HG03095 (cell line): ENCODE results near the gene UGCG.
"Not testable (repeated sequence)": the region's sequence is repeated elsewhere in the genome, so short reads cannot be mapped to it uniquely, and the experiment has no call there.

Experiments used
- ATAC-seq: cut with Tn5 transposase; IDR thresholded peaks from one replicate; pipeline ENCODE4 v1.9.1; 2021; ENCODE audit warnings: moderate library complexity; ENCODE audit not compliant: unreplicated experiment

Gene UGCG

GRCh38 chr9:111895996-111896941 lies at the start of gene UGCG:
Gene UGCG (plus strand): TSS chr9:111896814. CDS start chr9:111897216, 402 bp downstream.
- peak; percentile 81 for ATAC-seq

DNA sequence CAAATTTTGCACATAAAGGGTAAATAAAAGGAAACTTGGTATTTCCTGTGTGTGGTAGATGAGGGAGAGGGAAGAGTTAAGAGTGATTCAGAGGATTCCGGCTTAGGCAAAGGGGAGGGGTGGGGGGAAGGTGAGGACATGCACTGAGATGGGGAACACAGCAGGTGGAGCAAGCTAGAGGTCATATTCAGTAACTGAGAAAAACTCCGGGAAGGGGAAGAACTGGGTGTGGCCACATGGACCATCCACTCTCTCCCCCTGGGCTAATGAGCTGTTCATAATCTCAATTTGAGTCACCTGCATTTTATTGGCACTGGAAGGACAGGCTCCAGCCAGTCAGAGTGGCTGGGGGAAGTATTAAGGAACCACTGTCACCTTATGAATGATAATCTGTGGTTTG lies 45.1 kb upstream of the UGCG start:
- no peak for ATAC-seq

DNA sequence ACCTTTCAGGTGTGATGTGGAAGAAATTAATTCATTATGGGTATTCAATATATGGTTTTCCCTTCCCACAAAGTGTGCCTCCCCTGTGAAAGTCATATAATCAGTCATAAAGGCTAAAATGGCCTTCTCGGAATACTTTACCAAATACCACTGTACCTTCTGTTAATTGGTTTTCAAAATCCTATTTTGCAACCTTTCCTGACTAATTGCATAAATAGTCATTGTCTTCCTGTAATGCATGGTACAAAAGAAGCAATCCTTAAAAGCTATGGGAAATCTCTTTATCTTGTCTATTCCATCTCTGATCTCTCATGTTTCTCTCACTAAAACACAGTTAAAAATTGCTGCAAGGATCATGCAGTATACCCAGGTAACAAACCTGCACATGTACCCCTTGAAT lies 44.3 kb upstream of the UGCG start:
- ATAC-seq, result no peak

DNA sequence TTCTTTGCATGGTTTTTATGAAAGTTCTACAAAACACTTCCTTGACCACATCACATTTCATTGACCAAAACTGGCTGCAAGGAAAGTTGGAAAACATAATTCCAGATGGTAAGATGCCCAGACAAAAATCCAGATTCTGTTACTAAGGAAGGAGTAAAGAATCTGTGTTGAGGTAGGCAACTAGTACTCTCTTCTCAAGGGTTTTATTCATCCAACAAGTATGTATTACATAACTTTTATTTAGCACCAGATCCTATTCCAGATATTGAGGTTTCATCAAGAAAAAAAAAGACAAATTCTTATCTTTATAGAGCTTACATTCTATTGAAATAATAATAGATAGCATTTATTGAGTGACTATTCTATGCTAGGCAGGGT lies 43.2 kb upstream of the UGCG start:
- no peak for ATAC-seq

GRCh38 chr9:111854799-111855198 lies 41.8 kb upstream of the UGCG start:
- no peak for ATAC-seq

GRCh38 chr9:111857555-111858211 lies 38.9 kb upstream of the UGCG start:
- no peak for ATAC-seq

DNA sequence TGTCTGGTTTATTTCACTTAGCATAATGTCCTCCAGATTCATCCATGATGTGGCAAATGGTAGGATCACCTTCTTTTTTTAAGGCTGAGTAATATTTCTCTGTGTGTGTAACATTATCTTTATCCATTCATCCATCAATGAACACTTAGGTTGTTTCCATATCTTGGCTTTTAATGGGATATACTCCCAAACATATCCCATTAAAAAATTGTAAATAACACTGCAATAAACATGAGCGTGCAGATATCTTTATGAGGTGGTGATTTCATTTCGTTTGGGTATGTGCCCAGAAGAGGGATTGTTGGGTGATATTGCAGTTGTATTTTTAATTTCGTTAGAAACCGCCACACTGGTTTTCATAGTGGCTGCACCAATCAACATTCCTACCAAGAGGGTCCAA lies 36.2 kb upstream of the UGCG start:
- ATAC-seq, result no peak

DNA sequence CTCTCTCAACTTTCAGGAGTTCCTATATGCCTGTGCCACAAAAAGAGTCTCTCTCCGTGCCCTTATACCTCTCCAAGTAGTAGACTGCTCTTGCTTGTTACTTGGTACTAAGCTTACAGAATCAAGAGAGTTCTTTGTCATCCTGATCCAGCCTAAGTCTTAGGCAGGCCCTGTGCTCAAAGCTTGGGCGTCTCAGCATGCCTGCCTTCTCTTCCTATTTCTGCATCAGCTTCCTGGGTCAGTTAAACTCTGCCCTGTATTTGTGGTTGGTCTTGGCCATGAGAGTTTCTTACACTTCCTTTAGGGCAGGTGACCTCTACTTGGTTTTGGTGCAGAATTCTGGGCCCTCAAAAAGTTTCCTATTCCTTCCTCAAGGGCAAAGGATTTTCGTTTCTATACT lies 33.0 kb upstream of the UGCG start:
- ATAC-seq, result no peak

DNA sequence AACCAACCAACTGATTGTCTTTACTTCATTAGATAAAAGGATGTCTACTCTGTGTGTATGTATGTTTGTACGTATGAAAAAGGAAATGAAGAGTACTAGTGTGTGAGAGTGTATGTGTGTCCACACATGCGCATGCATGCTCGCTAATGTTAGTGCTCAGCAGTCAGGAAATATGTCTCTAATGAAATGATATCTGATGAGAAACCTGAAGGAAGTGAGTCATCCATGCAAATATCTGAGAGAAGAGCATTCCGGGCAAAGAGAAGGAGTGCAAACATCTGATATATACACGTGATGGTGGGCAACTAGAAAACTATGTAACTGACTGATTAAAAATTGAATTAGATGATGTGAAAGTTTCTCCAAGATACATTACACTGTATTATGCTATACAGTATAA lies 29.6 kb upstream of the UGCG start:
- no peak for ATAC-seq

GRCh38 chr9:111868475-111868874 lies 28.1 kb upstream of the UGCG start:
- ATAC-seq, result no peak

DNA sequence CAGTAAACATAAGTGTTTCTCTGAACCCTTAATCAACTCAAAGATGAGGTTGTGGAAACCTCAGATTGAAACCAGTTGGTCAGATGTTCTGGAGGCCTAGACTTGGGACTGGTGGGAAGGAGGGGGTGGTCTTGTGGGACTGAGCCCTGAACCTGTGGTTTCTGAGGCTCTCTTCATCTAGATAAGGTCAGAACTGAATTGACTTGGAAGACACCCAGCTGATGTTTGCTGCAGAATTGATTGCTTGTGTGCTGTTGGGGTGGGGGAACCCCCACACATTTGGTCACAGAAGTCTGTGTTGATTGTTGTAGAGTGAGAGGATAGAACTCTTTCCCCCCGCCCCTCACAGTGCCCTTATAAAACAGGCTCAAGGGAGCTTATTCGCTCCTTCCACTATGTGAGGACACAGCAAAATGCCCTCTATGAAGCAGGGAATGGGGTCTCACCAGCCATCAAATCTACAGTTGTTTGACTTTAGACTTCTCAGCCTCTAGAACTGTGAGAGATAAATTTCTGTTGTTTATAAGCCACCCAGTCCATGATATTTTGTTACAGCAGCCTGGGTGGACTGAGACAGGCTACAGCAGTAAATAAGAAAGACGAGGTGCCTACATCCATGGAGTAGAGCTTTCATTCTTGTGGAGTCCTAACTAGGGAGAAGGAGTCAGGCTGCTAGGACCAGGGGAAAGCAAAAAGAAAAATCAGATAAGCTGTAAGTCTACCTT lies 25.7 kb upstream of the UGCG start:
- peak; percentile 44 for ATAC-seq

DNA sequence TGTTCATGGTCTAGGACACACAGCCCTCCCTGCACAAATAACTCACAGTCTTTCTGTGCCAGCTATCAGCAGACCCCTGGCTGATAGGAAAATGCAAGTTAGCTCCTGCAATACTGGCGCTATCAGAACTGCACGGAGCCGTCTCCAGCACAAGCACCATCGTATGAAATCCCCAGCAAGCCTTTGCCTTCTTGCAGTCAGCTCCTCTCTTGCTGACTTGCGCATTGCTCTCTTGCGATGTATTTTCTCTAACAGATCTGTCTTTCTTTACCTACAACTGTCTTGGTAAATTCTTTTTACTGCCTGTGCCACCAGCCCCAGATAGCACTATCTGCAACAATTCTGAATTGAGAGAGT lies 25.1 kb upstream of the UGCG start:
- ATAC-seq, result no peak

DNA sequence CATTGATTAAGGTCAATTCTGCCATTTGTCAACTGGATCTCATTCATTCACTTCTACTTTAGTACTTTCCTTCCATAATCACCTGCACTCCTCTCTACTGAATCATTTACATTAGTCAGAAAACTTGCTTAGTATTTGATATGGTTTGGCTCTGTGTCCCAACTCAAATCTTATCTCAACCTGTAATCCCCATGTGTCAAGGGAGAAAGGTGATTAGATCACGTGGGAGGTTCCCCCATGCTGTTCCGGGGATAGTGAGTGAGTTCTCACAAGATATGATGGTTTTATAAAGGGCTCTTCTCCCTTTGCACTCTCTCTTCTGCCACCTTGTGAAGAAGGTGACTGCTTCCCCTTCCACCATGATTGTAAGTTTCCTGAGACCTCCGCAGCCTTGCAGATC lies 23.7 kb upstream of the UGCG start:
- no peak for ATAC-seq

DNA sequence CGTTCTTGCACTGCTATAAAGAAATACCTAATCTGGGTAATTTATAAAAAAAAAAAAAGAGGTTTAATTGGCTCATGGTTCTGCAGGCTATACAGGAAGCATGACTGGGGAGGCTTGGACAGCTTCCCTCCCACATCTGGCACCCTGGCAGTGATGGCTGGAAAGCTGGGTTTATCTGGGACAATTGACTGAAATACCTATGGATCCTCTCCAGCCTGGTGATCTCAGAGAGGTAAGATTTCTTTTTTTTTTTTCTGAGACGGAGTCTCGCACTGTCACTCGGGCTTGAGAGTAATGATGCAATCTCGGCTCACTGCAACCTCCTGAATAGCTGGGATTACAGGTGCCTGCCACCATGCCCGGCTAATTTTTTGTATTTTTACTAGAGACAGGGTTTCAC lies 22.7 kb upstream of the UGCG start:
- ATAC-seq, result no peak

GRCh38 chr9:111874500-111874899 lies 22.1 kb upstream of the UGCG start:
- no peak for ATAC-seq

- ATAC-seq, result not testable (repeated sequence)
Measured at GRCh38 chr9:111875291-111875690, 21.3 kb upstream of the UGCG start.

- not testable (repeated sequence) for ATAC-seq
Measured at GRCh38 chr9:111875691-111876090, 20.9 kb upstream of the UGCG start.

GRCh38 chr9:111876179-111876578 lies 20.4 kb upstream of the UGCG start:
- no peak for ATAC-seq

DNA sequence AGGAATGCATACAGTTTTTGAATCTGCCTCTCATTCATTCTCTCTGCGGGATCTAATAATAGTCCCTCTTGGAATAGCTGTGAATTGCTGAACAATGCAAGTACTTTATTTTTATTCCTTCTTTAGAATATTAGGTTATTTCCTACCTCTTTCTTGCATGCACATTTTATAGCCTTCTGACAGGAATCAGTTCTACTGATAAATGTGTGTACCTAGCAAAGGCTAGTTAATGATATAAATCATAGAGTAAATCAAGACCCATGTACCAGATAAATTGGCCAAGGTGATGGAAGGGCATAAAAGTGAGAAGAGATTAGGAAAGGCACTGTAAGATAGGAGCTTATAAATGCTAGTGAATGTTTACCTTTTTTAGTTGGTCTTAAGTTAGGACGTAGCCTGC lies 19.2 kb upstream of the UGCG start:
- ATAC-seq, result no peak

GRCh38 chr9:111878946-111879345 lies 17.7 kb upstream of the UGCG start:
- no peak for ATAC-seq

DNA sequence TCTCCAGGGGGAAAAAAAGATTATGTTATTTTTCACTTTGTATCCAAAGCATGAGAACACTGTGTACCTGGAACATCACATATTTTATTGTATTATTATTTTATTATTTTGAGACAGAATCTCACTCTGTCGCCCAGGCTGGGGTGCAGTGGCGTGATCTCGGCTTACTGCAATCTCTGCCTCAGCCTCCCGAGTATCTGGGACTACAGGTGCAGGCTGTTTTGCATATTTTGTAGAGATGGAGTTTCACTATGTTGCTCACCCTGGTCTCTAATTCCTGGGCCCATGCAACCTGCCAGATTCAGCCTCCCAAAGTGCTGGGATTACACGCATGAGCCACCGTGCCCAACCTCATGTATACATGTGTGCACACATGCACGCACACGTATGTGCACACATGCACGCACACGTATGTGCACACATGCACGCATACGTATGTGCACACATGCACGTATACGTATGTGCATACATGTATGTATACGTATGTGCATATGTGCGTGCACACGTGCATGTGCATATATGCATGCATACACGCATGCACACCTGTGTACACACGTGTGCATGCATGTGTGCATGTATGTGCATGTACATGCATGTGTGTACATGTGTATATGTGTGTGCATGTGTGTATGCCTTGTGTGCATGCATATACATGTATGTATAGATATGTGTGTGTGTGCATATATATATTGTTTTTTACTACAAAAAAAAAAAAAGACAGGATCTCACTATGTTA lies 9.5 kb upstream of the UGCG start:
- ATAC-seq, result peak; percentile 83
